Endothelial cell of umbilical vein (primary cell): ENCODE data around the gene CEP57L1. TPM values are rescaled to one million over a fixed set of nuclear protein-coding genes. Genes with fewer than 3 reads are reported as not detected.

Experiments used
- BruUV-seq: library from RNA; stranded (reverse); fragments of 400-500 nt; replicated peaks from 2 replicates; lab custom pipeline; 2021; lab: Mats Ljungman, UMichigan
- CTCF ChIA-PET: fragments of 300-600, 350-600 bp; sonication (Branson Sonifier 250); formaldehyde crosslinking; loops from one replicate; lab custom pipeline; 2021; ENCODE audit warnings: antibody characterized with exemption, inconsistent platforms; lab: Charles Lee
- POLR2A ChIA-PET: fragments of 300-600, 350-600 bp; sonication (Branson Sonifier 250); formaldehyde crosslinking; loops from one replicate; lab custom pipeline; 2021; ENCODE audit warnings: antibody characterized with exemption, inconsistent platforms; lab: Charles Lee
- DNase-seq: peaks from one replicate; pipeline ENCODE4 v3.0.0-alpha.2; 2011; ENCODE audit warnings: low read depth, low spot score
- FAIRE-seq: peaks from 2 replicates; lab custom pipeline; 2011; peaks lifted over from hg19 to GRCh38; lab: Jason Lieb, UNC
- H2AFZ ChIP-seq: 2 replicates; pipeline ENCODE4 v1.6.0; 2012; ENCODE audit warnings: low read depth, low read length, control low read depth, inconsistent platforms
- H3K27ac ChIP-seq: 2 replicates; pipeline ENCODE4 v1.5.1; 2011; ENCODE audit warnings: low read depth, mild to moderate bottlenecking, control low read depth, low read length, moderate library complexity; ENCODE audit not compliant: insufficient read depth
- H3K27me3 ChIP-seq, 2 experiments: 2 replicates each; pipeline versions ENCODE4 v1.6.0 to v1.6.1; 2011; ENCODE audit warnings: low read length in 2 of 2, mixed read lengths in 1 of 2; ENCODE audit not compliant: control insufficient read depth in 2 of 2, insufficient read depth in 2 of 2
- H3K36me3 ChIP-seq, 2 experiments: 2 replicates in 1 of 2; 3 replicates in 1 of 2; pipeline ENCODE4 v1.5.1; 2011; ENCODE audit warnings: low read length in 2 of 2, mild to moderate bottlenecking in 1 of 2, moderate library complexity in 1 of 2; ENCODE audit not compliant: control insufficient read depth in 2 of 2, insufficient read depth in 2 of 2; ENCODE audit errors: extremely low read depth in 1 of 2
- H3K4me1 ChIP-seq: 3 replicates; pipeline ENCODE4 v1.5.1; 2011; ENCODE audit warnings: mild to moderate bottlenecking, low read length; ENCODE audit not compliant: control insufficient read depth, insufficient read depth; ENCODE audit errors: extremely low read depth
- H3K4me2 ChIP-seq: 2 replicates; pipeline ENCODE4 v1.6.1; 2011; ENCODE audit warnings: low read length, control low read depth, mixed read lengths; ENCODE audit not compliant: insufficient read depth
- H3K4me3 ChIP-seq, 3 experiments: fragments of 200-600 bp in 1 of 3; sonication (generic), shearing (Covaris generic) in 1 of 3; replicated peaks in 1 of 3; 2 replicates each; pipeline ENCODE4 v1.5.1; 2011 to 2016; ENCODE audit warnings: control low read depth in 3 of 3, low read length in 3 of 3, mild to moderate bottlenecking in 2 of 3, inconsistent platforms in 1 of 3, low read depth in 1 of 3, moderate library complexity in 1 of 3; ENCODE audit not compliant: insufficient read depth in 1 of 3
- H3K79me2 ChIP-seq: 2 replicates; pipeline ENCODE4 v1.6.0; 2012; ENCODE audit warnings: low read length, inconsistent platforms; ENCODE audit not compliant: control insufficient read depth, insufficient read depth
- H3K9ac ChIP-seq: replicated peaks from 2 replicates; pipeline ENCODE3; 2011; ENCODE audit warnings: low read length, control low read depth; ENCODE audit not compliant: insufficient read depth; ENCODE audit errors: extremely low read depth
- H3K9me1 ChIP-seq: replicated peaks from 3 replicates; pipeline ENCODE4 v1.6.0; 2011; ENCODE audit warnings: mild to moderate bottlenecking, low read length; ENCODE audit not compliant: control insufficient read depth, insufficient read depth; ENCODE audit errors: extremely low read depth
- H3K9me3 ChIP-seq: replicated peaks from 2 replicates; pipeline ENCODE4 v1.5.1; 2012; ENCODE audit warnings: low read length, inconsistent platforms; ENCODE audit not compliant: control insufficient read depth, insufficient read depth
- H4K20me1 ChIP-seq: replicated peaks from 2 replicates; pipeline ENCODE3; 2011; ENCODE audit warnings: mild to moderate bottlenecking, low read length; ENCODE audit not compliant: control insufficient read depth, insufficient read depth; ENCODE audit errors: extremely low read depth
- EZH2 ChIP-seq: IDR thresholded peaks from 2 replicates; pipeline ENCODE4 v1.6.1; 2012; ENCODE audit warnings: borderline replicate concordance, low read depth, mild to moderate bottlenecking, moderate library complexity, low read length, inconsistent platforms; ENCODE audit not compliant: severe bottlenecking
- FOS ChIP-seq: IDR thresholded peaks from 2 replicates; pipeline ENCODE4 v1.6.1; 2011; ENCODE audit warnings: mild to moderate bottlenecking, low read length, moderate library complexity, borderline replicate concordance; ENCODE audit not compliant: insufficient read depth
- GATA2 ChIP-seq: IDR thresholded peaks from 2 replicates; pipeline ENCODE4 v1.7.0; 2011; ENCODE audit warnings: low read depth, mild to moderate bottlenecking, moderate library complexity, mixed read lengths, low read length; ENCODE audit not compliant: insufficient read length, insufficient read depth
- JUN ChIP-seq: IDR thresholded peaks from 2 replicates; pipeline ENCODE4 v1.6.1; 2011; ENCODE audit warnings: borderline replicate concordance, low read depth; ENCODE audit not compliant: insufficient read length, insufficient read depth
- MYC ChIP-seq: IDR thresholded peaks from one replicate; pipeline ENCODE4 v1.6.1; 2011; ENCODE audit warnings: mild to moderate bottlenecking, low read depth, low read length
- POLR2A ChIP-seq: IDR thresholded peaks from 2 replicates; pipeline ENCODE4 v1.6.1; 2012; ENCODE audit warnings: low read depth, mild to moderate bottlenecking, control low read depth, low read length
- POLR2AphosphoS5 ChIP-seq: IDR thresholded peaks from 2 replicates; pipeline ENCODE4 v1.6.1; 2012; ENCODE audit warnings: low read depth, mild to moderate bottlenecking, control low read depth, low read length, moderate library complexity; ENCODE audit not compliant: insufficient read depth
- dilution Hi-C: fragments of 300-500 bp; cut with MboI; formaldehyde crosslinking; loops from one replicate; pipeline ENCODE4 v1.15.0; 2019; ENCODE audit warnings: low sequenced_read_pairs; ENCODE audit not compliant: extremely low pct_ligation_motif_present
- intact Hi-C: fragments of 100-400 bp; cut with micrococcal nuclease; formaldehyde crosslinking; loops from one replicate; pipeline ENCODE4 v1.10.0; 2022
- polyA plus RNA-seq, 4 experiments: library from polyadenylated mRNA; depleted of rRNA in 3 of 4; stranded (reverse) in 3 of 4; unstranded in 1 of 4; fragments of >200 nt; gene quantifications; 2 replicates each; pipeline versions ENCODE4 v1.2.1 to v1.2.3, GENCODE V29; 2011 to 2012; ENCODE audit warnings: missing spikeins in 1 of 4
- total RNA-seq: library from RNA; stranded (reverse); gene quantifications from 2 replicates; pipeline ENCODE4 v1.2.3, GENCODE V29; 2021
- TF ChIP-seq, protein P1 (sequence below), 2 donors: IDR thresholded peaks; 1 replicate in 1 of 2; 2 replicates in 1 of 2; pipeline ENCODE4 v1.5.1; 2011; ENCODE audit warnings: low read length in 2 of 2, mild to moderate bottlenecking in 2 of 2, moderate library complexity in 2 of 2, control low read depth in 1 of 2, inconsistent platforms in 1 of 2, low read depth in 1 of 2; ENCODE audit not compliant: insufficient read depth in 1 of 2; ENCODE audit errors: extremely low read depth in 1 of 2
- TF ChIP-seq, protein P2 (sequence below): IDR thresholded peaks from 2 replicates; pipeline ENCODE4 v1.6.1; 2011; ENCODE audit not compliant: insufficient read depth, insufficient read length

Gene CEP57L1
- total and polyA plus RNA-seq, 2 donors (not counting 3 experiments of a cell fraction or from before 2014, with no cell fraction given) = 7.8 to 20.9 TPM

DNA sequence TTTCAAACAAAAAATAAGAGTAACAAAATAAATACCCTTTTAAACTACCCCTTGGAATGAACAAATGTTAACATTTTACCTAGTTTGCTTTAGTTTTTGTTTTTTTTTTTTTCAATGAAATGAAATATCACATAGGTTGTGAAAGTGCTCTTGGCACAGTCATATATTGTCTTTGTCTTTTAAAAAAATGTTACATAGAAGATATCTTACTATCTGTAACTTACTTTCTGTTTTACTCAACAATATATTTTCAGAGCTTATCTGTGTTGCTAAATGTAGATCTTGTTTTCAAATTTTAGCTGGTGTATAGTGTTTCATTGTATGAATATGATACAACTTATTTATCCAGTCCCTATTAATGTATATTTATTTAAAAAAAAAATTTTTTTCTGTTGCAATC, 8.6 kb downstream of the CEP57L1 start:
- POLR2A ChIA-PET = no interaction called here
- no peak overlapping the region for H3K4me3 ChIP-seq
- H3K27ac ChIP-seq = no peak overlapping the region
- no peaks in the 10 kb centered on the region for H3K4me1 ChIP-seq
- DNase-seq (no peak), FAIRE-seq (no peak)
- H3K9ac ChIP-seq = no peak overlapping the region
- H4K20me1 ChIP-seq = no peaks in the 10 kb centered on the region
- intact Hi-C loops (no loop called here), dilution Hi-C loops (no loop called here)
- H2AFZ ChIP-seq = no peak overlapping the region
- no peak overlapping the region for H3K4me2 ChIP-seq
- CTCF ChIA-PET = no interaction called here
- BruUV-seq = no TSS peak
- peaks cover 29% of the 10 kb centered on the region for H3K79me2 ChIP-seq
- no peaks in the 10 kb centered on the region for H3K9me1 ChIP-seq
- no peaks in the 10 kb centered on the region for H3K9me3 ChIP-seq
- H3K27me3 ChIP-seq = no peaks in the 10 kb centered on the region
- no peaks in the 10 kb centered on the region for H3K36me3 ChIP-seq
- no peak for TF ChIP-seq JUN
- no peak for TF ChIP-seq GATA2
- TF ChIP-seq MYC = no peak
- TF ChIP-seq POLR2AphosphoS5 = no peak
- TF ChIP-seq, protein P1, sequence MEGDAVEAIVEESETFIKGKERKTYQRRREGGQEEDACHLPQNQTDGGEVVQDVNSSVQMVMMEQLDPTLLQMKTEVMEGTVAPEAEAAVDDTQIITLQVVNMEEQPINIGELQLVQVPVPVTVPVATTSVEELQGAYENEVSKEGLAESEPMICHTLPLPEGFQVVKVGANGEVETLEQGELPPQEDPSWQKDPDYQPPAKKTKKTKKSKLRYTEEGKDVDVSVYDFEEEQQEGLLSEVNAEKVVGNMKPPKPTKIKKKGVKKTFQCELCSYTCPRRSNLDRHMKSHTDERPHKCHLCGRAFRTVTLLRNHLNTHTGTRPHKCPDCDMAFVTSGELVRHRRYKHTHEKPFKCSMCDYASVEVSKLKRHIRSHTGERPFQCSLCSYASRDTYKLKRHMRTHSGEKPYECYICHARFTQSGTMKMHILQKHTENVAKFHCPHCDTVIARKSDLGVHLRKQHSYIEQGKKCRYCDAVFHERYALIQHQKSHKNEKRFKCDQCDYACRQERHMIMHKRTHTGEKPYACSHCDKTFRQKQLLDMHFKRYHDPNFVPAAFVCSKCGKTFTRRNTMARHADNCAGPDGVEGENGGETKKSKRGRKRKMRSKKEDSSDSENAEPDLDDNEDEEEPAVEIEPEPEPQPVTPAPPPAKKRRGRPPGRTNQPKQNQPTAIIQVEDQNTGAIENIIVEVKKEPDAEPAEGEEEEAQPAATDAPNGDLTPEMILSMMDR (IDR thresholded peaks at IDR 0.05; ENCODE audit: extremely low read depth in 1 of 2, insufficient read depth in 1 of 2, low read depth in 1 of 2, low read length in 2 of 2) = no peak
- TF ChIP-seq, protein P2, sequence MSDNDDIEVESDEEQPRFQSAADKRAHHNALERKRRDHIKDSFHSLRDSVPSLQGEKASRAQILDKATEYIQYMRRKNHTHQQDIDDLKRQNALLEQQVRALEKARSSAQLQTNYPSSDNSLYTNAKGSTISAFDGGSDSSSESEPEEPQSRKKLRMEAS = no peak
- TF ChIP-seq EZH2 = no peak
- no peak for TF ChIP-seq FOS
- TF ChIP-seq POLR2A = no peak
